Tibial artery (tissue), 4 donors: Measurements from ENCODE around the gene PRAMEF20.

Experiments
- DNase-seq, 2 donors: peaks; one replicate each; pipeline ENCODE4 v3.0.0-alpha.2; 2019
- H3K27ac ChIP-seq, 2 donors: fragments of 200-600 bp; sonication (generic) in 1 of 2; 1 replicate in 1 of 2; 2 replicates in 1 of 2; pipeline ENCODE4 v1.5.1; 2018 to 2019; ENCODE audit warnings: mild to moderate bottlenecking in 1 of 2
- H3K27me3 ChIP-seq, 2 donors: fragments of 200-600 bp; sonication (generic) in 1 of 2; one replicate each; pipeline versions ENCODE4 v1.5.1 to v1.6.0; 2016 to 2019
- H3K36me3 ChIP-seq, 3 donors: fragments of 200-600 bp; sonication (generic) in 2 of 3; one replicate each; pipeline ENCODE4 v1.5.1; 2016 to 2019; ENCODE audit warnings: mild to moderate bottlenecking in 2 of 3
- H3K4me1 ChIP-seq, 4 donors: fragments of 200-600 bp; sonication (generic) in 2 of 4; 1 replicate in 3 of 4; 2 replicates in 1 of 4; pipeline ENCODE4 v1.5.1; 2016 to 2019
- H3K4me3 ChIP-seq, 2 donors: fragments of 200-600 bp; sonication (generic) in 1 of 2; 1 replicate in 1 of 2; 2 replicates in 1 of 2; pipeline ENCODE4 v1.5.1; 2018 to 2019; ENCODE audit warnings: mild to moderate bottlenecking in 2 of 2
- H3K9me3 ChIP-seq, 3 donors: fragments of 200-600 bp; sonication (generic) in 1 of 3; one replicate each; pipeline ENCODE4 v1.5.1; 2016 to 2019
- CTCF ChIP-seq, 2 experiments: fragments of 200-600 bp in 1 of 2; fragments of 450-650 bp in 1 of 2; IDR thresholded peaks; one replicate each; pipeline ENCODE4 v1.5.1; 2017 to 2019; ENCODE audit warnings: antibody characterized with exemption in 2 of 2, mild to moderate bottlenecking in 1 of 2, moderate library complexity in 1 of 2
- intact Hi-C: fragments of 100-400 bp; cut with DNase I; formaldehyde crosslinking; loops from one replicate; pipeline ENCODE4 v1.15.0; 2023; ENCODE audit warnings: low total_unique reads

The PRAMEF20 gene

GRCh38 chr1:13443335-13443979, 33.2 kb downstream of the PRAMEF20 start:
- no peaks in the 10 kb centered on the region for H3K27me3 ChIP-seq
- intact Hi-C loops, result no loop called here
- H3K27ac ChIP-seq, result no peak overlapping the region
- no peak for TF ChIP-seq CTCF (IDR thresholded peaks at IDR 0.05)
- H3K4me3 ChIP-seq, result no peak overlapping the region
- H3K4me1 ChIP-seq, result no peaks in the 10 kb centered on the region
- no peaks in the 10 kb centered on the region for H3K36me3 ChIP-seq
- no peak for DNase-seq
- H3K9me3 ChIP-seq, result peaks cover 0 to 7% (median 0%) of the 10 kb centered on the region in 3 donors

GRCh38 chr1:13450204-13450603, 40.0 kb downstream of the PRAMEF20 start:
- Histone ChIP-seq H3K9me3 (peaks cover 0 to 7% (median 0%) of the 10 kb centered on the region in 3 donors), H3K4me3 (no peak overlapping the region), H3K27ac (no peak overlapping the region), H3K4me1 (no peaks in the 10 kb centered on the region), H3K27me3 (peaks cover 0 to 7% of the 10 kb centered on the region in 2 donors), H3K36me3 (no peaks in the 10 kb centered on the region)
- DNase-seq, result no peak
- intact Hi-C loops, result no loop called here
- no peak for TF ChIP-seq CTCF (IDR thresholded peaks at IDR 0.05)

GRCh38 chr1:13451399-13451965, 41.2 kb downstream of the PRAMEF20 start:
- Histone ChIP-seq H3K27me3 (peaks cover 0 to 17% of the 10 kb centered on the region in 2 donors), H3K4me1 (no peaks in the 10 kb centered on the region), H3K9me3 (peaks cover 0 to 2% (median 0%) of the 10 kb centered on the region in 3 donors), H3K4me3 (no peak overlapping the region), H3K36me3 (no peaks in the 10 kb centered on the region), H3K27ac (no peak overlapping the region)
- intact Hi-C loops, result no loop called here
- no peak for DNase-seq
- no peak for TF ChIP-seq CTCF (IDR thresholded peaks at IDR 0.05)

- Histone ChIP-seq H3K27ac (no peak overlapping the region), H3K4me3 (no peak overlapping the region)
Observed at GRCh38 chr1:13456904-13457532, 46.8 kb downstream of the PRAMEF20 start.

GRCh38 chr1:13461977-13462376, 51.7 kb downstream of the PRAMEF20 start:
- Histone ChIP-seq H3K27me3 (peaks cover 0 to 22% of the 10 kb centered on the region in 2 donors), H3K36me3 (no peaks in the 10 kb centered on the region), H3K4me1 (no peaks in the 10 kb centered on the region), H3K4me3 (no peak overlapping the region), H3K27ac (no peak overlapping the region), H3K9me3 (no peaks in the 10 kb centered on the region)
- no peak for TF ChIP-seq CTCF (IDR thresholded peaks at IDR 0.05)
- DNase-seq, result no peak
- intact Hi-C loops, result no loop called here

More at GRCh38 chr1:13456904-13457532, 46.8 kb downstream of the PRAMEF20 start:
- intact Hi-C loops, result no loop called here
- TF ChIP-seq CTCF (IDR thresholded peaks at IDR 0.05), result no peak
- Histone ChIP-seq H3K27me3 (peaks cover 0 to 32% of the 10 kb centered on the region in 2 donors), H3K9me3 (no peaks in the 10 kb centered on the region), H3K36me3 (no peaks in the 10 kb centered on the region), H3K4me1 (no peaks in the 10 kb centered on the region)
- DNase-seq, result no peak
